ENCODE measurements around the gene DPEP2. TPM values are rescaled to one million over a fixed set of nuclear protein-coding genes. Genes with fewer than 3 reads are reported as not detected.

DPEP2 gene
- total and polyA plus RNA-seq, 2 of the 13 experiments (the other 11 are each of a cell fraction or from before 2014, with no cell fraction given), result 0.18 TPM; not detected in 1

- TF ChIP-seq ZNF280B (CRISPR knock-in tag; IDR thresholded peaks at IDR 0.05; ENCODE audit: borderline replicate concordance), result 0 out of 2 replicates have a peak, but pooled peaks have one; percentile 13
- TF ChIP-seq REXO4 (CRISPR knock-in tag; IDR thresholded peaks at IDR 0.05; ENCODE audit: borderline replicate concordance), result no peak
- TF ChIP-seq ZNF513 (CRISPR knock-in tag; conservative IDR thresholded peaks at IDR 0.05), result no peak
- no peak for TF ChIP-seq NFE2L2 (IDR thresholded peaks at IDR 0.05; ENCODE audit: low read length)
- peak; percentile 70; the same call in 1 of the 2 replicates for TF ChIP-seq SAP130 (CRISPR knock-in tag; IDR thresholded peaks at IDR 0.05; ENCODE audit: low read depth)
- TF ChIP-seq ZKSCAN8 (CRISPR knock-in tag; IDR thresholded peaks at IDR 0.05; ENCODE audit: borderline replicate concordance), result 0 out of 2 replicates have a peak, but pooled peaks have one; percentile 23
- no peak for TF ChIP-seq NFE2L1 (CRISPR knock-in tag; IDR thresholded peaks at IDR 0.05; ENCODE audit: borderline replicate concordance)
- no peak for TF ChIP-seq SNAPC5 (CRISPR knock-in tag; IDR thresholded peaks at IDR 0.05; ENCODE audit: borderline replicate concordance)
- peak; percentile 78 for TF ChIP-seq ZFX (CRISPR knock-in tag; IDR thresholded peaks at IDR 0.05; ENCODE audit: low read depth)
- TF ChIP-seq ARHGAP35 (CRISPR knock-in tag; IDR thresholded peaks at IDR 0.05; ENCODE audit: borderline replicate concordance), result no peak
- peak; percentile 74 for TF ChIP-seq STAG1 (CRISPR knock-in tag; IDR thresholded peaks at IDR 0.05)
- TF ChIP-seq LCORL (IDR thresholded peaks at IDR 0.05), result no peak
- no peak for TF ChIP-seq LCORL (CRISPR knock-in tag; IDR thresholded peaks at IDR 0.05)
- peak; percentile 14; the same call in 1 of the 2 replicates for TF ChIP-seq HOXA3 (CRISPR knock-in tag; IDR thresholded peaks at IDR 0.05)
- TF ChIP-seq HMGA1 (CRISPR knock-in tag; conservative IDR thresholded peaks at IDR 0.05), result no peak
- peak; percentile 73; the same call in 1 of the 2 replicates for TF ChIP-seq ZIK1 (CRISPR knock-in tag; IDR thresholded peaks at IDR 0.05; ENCODE audit: borderline replicate concordance, low read depth)
- TF ChIP-seq NFYC (CRISPR knock-in tag; IDR thresholded peaks at IDR 0.05), result no peak
- TF ChIP-seq PATZ1 (CRISPR knock-in tag; IDR thresholded peaks at IDR 0.05), result peak; percentile 67
- TF ChIP-seq ZNF691 (CRISPR knock-in tag; IDR thresholded peaks at IDR 0.05; ENCODE audit: borderline replicate concordance, low read depth), result no peak
- TF ChIP-seq SMAD3 (CRISPR knock-in tag; IDR thresholded peaks at IDR 0.05), result no peak
- peak; percentile 44; the same call in 1 of the 2 replicates for TF ChIP-seq RXRB (CRISPR knock-in tag; IDR thresholded peaks at IDR 0.05; ENCODE audit: borderline replicate concordance)
- no peak for TF ChIP-seq TCF12 (IDR thresholded peaks at IDR 0.05)
- no peak for TF ChIP-seq TCF12 (CRISPR knock-in tag; IDR thresholded peaks at IDR 0.05)
- TF ChIP-seq LRRFIP1 (CRISPR knock-in tag; conservative IDR thresholded peaks at IDR 0.05), result no peak
Measured at GRCh38 chr16:67942200-67942509, 57.1 kb downstream of the DPEP2 start (continued).

Measured in HepG2 (cell line).